GM23338 (cell line): Measurements from ENCODE around the gene CALCOCO1. TPM values are rescaled to one million over a fixed set of nuclear protein-coding genes. Genes with fewer than 3 reads are reported as not detected.

Experiments used
- ATAC-seq: fragments of 200-7000 bp; cut with Tn5 transposase; 3 replicates; pipeline ENCODE4 v1.9.1; 2020
- DNase-seq: peaks from one replicate; pipeline ENCODE4 v3.0.0-alpha.2; 2015; ENCODE audit warnings: low spot score
- H2AFZ ChIP-seq: fragments of 200-600 bp; sonication (generic); 2 replicates; pipeline ENCODE4 v1.8.0; 2016; ENCODE audit warnings: antibody characterized with exemption, mild to moderate bottlenecking, moderate library complexity
- H3F3A ChIP-seq: fragments of 200-600 bp; sonication (generic); replicated peaks from 2 replicates; pipeline ENCODE4 v1.8.0; 2017; ENCODE audit warnings: antibody characterized with exemption, mixed run types, low read depth
- H3K27ac ChIP-seq: fragments of 200-600 bp; sonication (generic); 2 replicates; pipeline ENCODE4 v1.6.1; 2016; ENCODE audit warnings: low read depth
- H3K27me3 ChIP-seq: fragments of 200-600 bp; sonication (generic); 2 replicates; pipeline ENCODE4 v1.8.0; 2016; ENCODE audit warnings: mild to moderate bottlenecking, mixed run types, moderate library complexity; ENCODE audit not compliant: insufficient read depth
- H3K36me3 ChIP-seq: fragments of 200-600 bp; sonication (generic); 2 replicates; pipeline ENCODE4 v1.8.0; 2016; ENCODE audit warnings: mild to moderate bottlenecking; ENCODE audit not compliant: insufficient read depth
- H3K4me1 ChIP-seq: fragments of 200-600 bp; sonication (generic); 2 replicates; pipeline ENCODE4 v1.8.0; 2016; ENCODE audit warnings: mild to moderate bottlenecking, moderate library complexity; ENCODE audit not compliant: insufficient read depth
- H3K4me2 ChIP-seq: fragments of 200-600 bp; sonication (generic); 2 replicates; pipeline ENCODE4 v1.7.1; 2017; ENCODE audit warnings: mixed run types
- H3K4me3 ChIP-seq: fragments of 200-600 bp; sonication (generic); 2 replicates; pipeline ENCODE4 v1.6.1; 2016; ENCODE audit warnings: mixed run types
- H3K79me2 ChIP-seq: fragments of 200-600 bp; sonication (generic); replicated peaks from 2 replicates; pipeline ENCODE4 v1.8.0; 2017; ENCODE audit warnings: mild to moderate bottlenecking; ENCODE audit not compliant: insufficient read depth
- H3K9me2 ChIP-seq: fragments of 200-600 bp; sonication (generic); 2 replicates; pipeline ENCODE4 v1.8.0; 2017; ENCODE audit not compliant: insufficient read depth
- H4K20me1 ChIP-seq: fragments of 200-600 bp; sonication (generic); replicated peaks from 2 replicates; pipeline ENCODE4 v1.8.0; 2017; ENCODE audit warnings: mild to moderate bottlenecking; ENCODE audit not compliant: insufficient read depth
- H3K27ac Mint-ChIP-seq: 2 replicates; pipeline ENCODE4 v1.8.0; 2020; ENCODE audit warnings: inconsistent platforms, mild to moderate bottlenecking, moderate library complexity, mixed read lengths
- H3K27me3 Mint-ChIP-seq: 3 replicates; pipeline ENCODE4 v1.8.0; 2022; ENCODE audit warnings: low read depth, mild to moderate bottlenecking, moderate library complexity, mixed read lengths, inconsistent platforms; ENCODE audit not compliant: insufficient read depth, poor library complexity
- H3K36me3 Mint-ChIP-seq: 3 replicates; pipeline ENCODE4 v1.8.0; 2021; ENCODE audit warnings: low read depth, mild to moderate bottlenecking, inconsistent platforms, moderate library complexity, mixed read lengths
- H3K4me1 Mint-ChIP-seq: 3 replicates; pipeline ENCODE4 v1.8.0; 2020; ENCODE audit warnings: mild to moderate bottlenecking, inconsistent platforms, mixed read lengths
- H3K4me3 Mint-ChIP-seq: 3 replicates; pipeline ENCODE4 v1.8.0; 2021; ENCODE audit warnings: moderate library complexity, mild to moderate bottlenecking, inconsistent platforms, mixed read lengths
- H3K9me3 Mint-ChIP-seq: 3 replicates; pipeline ENCODE4 v1.8.0; 2020; ENCODE audit warnings: moderate library complexity, mild to moderate bottlenecking, inconsistent platforms, mixed read lengths
- CREB1 ChIP-seq: fragments of 250-450 bp; sonication (Bioruptor Pico); IDR thresholded peaks from 2 replicates; pipeline ENCODE4 v1.5.0; 2020; ENCODE audit warnings: low read depth, mild to moderate bottlenecking, moderate library complexity
- EZH2phosphoT487 ChIP-seq: fragments of 200-600 bp; sonication (generic); IDR thresholded peaks from one replicate; pipeline ENCODE4 v1.8.1; 2018; ENCODE audit warnings: antibody characterized with exemption; ENCODE audit not compliant: unreplicated experiment
- JUNB ChIP-seq: IDR thresholded peaks from one replicate; pipeline ENCODE4 v1.6.1; 2016; ENCODE audit warnings: antibody characterized with exemption; ENCODE audit not compliant: unreplicated experiment
- POLR2AphosphoS5 ChIP-seq: IDR thresholded peaks from 2 replicates; pipeline ENCODE4 v1.6.1; 2016; ENCODE audit warnings: antibody characterized with exemption, low read depth
- STAT1 ChIP-seq: IDR thresholded peaks from one replicate; pipeline ENCODE4 v1.6.1; 2016; ENCODE audit warnings: antibody characterized with exemption; ENCODE audit not compliant: unreplicated experiment
- polyA plus RNA-seq: library from polyadenylated mRNA; unstranded; fragments of >200 nt; fragmentation: Nextera tagmentation; extraction: Ambion mirVana; gene quantifications from 2 replicates; pipeline ENCODE4 v1.2.1, GENCODE V29; 2016
- total RNA-seq: library from RNA; depleted of rRNA; stranded (reverse); fragments of >200 nt; shearing (Covaris generic); gene quantifications from 2 replicates; pipeline ENCODE4 v1.2.3, GENCODE V29; 2014
- TF ChIP-seq, protein P1 (sequence below): fragments of 250-450 bp; sonication (Bioruptor Pico); IDR thresholded peaks from 2 replicates; pipeline ENCODE4 v1.5.0; 2020; ENCODE audit warnings: mild to moderate bottlenecking, moderate library complexity
- TF ChIP-seq, protein P2 (sequence below): IDR thresholded peaks from one replicate; pipeline ENCODE4 v1.6.1; 2018; ENCODE audit warnings: antibody characterized with exemption; ENCODE audit not compliant: unreplicated experiment

Gene CALCOCO1
- total and polyA plus RNA-seq, 2 experiments from 2014 or later, result 6.5 to 20.4 TPM

DNA sequence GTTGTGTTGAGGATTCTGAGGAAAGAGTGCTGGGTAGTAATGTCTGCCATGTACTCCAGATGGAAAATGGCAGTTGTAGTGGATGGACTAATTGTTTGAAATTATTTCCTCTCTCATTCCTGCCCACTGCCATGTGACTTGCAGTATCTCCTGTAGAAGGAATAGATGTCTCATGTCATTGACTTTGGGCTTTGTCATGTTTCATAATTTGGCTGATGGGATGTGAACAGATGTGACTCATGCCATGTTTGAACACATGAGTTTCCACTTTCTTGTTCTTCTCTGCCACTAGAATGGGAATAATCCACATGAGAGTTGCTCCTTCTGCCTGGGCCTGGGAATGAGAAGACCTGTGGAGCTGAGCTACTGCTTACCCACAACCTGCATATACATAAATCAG, 2.4 kb upstream of the CALCOCO1 start (continued):
- TF ChIP-seq, protein P1, sequence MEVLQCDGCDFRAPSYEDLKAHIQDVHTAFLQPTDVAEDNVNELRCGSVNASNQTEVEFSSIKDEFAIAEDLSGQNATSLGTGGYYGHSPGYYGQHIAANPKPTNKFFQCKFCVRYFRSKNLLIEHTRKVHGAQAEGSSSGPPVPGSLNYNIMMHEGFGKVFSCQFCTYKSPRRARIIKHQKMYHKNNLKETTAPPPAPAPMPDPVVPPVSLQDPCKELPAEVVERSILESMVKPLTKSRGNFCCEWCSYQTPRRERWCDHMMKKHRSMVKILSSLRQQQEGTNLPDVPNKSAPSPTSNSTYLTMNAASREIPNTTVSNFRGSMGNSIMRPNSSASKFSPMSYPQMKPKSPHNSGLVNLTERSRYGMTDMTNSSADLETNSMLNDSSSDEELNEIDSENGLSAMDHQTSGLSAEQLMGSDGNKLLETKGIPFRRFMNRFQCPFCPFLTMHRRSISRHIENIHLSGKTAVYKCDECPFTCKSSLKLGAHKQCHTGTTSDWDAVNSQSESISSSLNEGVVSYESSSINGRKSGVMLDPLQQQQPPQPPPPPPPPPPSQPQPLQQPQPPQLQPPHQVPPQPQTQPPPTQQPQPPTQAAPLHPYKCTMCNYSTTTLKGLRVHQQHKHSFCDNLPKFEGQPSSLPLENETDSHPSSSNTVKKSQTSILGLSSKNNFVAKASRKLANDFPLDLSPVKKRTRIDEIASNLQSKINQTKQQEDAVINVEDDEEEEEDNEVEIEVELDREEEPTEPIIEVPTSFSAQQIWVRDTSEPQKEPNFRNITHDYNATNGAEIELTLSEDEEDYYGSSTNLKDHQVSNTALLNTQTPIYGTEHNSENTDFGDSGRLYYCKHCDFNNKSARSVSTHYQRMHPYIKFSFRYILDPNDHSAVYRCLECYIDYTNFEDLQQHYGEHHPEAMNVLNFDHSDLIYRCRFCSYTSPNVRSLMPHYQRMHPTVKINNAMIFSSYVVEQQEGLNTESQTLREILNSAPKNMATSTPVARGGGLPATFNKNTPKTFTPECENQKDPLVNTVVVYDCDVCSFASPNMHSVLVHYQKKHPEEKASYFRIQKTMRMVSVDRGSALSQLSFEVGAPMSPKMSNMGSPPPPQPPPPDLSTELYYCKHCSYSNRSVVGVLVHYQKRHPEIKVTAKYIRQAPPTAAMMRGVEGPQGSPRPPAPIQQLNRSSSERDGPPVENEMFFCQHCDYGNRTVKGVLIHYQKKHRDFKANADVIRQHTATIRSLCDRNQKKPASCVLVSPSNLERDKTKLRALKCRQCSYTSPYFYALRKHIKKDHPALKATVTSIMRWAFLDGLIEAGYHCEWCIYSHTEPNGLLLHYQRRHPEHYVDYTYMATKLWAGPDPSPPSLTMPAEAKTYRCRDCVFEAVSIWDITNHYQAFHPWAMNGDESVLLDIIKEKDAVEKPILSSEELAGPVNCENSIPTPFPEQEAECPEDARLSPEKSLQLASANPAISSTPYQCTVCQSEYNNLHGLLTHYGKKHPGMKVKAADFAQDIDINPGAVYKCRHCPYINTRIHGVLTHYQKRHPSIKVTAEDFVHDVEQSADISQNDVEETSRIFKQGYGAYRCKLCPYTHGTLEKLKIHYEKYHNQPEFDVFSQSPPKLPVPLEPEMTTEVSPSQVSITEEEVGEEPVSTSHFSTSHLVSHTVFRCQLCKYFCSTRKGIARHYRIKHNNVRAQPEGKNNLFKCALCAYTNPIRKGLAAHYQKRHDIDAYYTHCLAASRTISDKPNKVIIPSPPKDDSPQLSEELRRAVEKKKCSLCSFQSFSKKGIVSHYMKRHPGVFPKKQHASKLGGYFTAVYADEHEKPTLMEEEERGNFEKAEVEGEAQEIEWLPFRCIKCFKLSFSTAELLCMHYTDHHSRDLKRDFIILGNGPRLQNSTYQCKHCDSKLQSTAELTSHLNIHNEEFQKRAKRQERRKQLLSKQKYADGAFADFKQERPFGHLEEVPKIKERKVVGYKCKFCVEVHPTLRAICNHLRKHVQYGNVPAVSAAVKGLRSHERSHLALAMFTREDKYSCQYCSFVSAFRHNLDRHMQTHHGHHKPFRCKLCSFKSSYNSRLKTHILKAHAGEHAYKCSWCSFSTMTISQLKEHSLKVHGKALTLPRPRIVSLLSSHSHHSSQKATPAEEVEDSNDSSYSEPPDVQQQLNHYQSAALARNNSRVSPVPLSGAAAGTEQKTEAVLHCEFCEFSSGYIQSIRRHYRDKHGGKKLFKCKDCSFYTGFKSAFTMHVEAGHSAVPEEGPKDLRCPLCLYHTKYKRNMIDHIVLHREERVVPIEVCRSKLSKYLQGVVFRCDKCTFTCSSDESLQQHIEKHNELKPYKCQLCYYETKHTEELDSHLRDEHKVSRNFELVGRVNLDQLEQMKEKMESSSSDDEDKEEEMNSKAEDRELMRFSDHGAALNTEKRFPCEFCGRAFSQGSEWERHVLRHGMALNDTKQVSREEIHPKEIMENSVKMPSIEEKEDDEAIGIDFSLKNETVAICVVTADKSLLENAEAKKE, result no peak
- no peak for TF ChIP-seq EZH2phosphoT487
- TF ChIP-seq, protein P2, sequence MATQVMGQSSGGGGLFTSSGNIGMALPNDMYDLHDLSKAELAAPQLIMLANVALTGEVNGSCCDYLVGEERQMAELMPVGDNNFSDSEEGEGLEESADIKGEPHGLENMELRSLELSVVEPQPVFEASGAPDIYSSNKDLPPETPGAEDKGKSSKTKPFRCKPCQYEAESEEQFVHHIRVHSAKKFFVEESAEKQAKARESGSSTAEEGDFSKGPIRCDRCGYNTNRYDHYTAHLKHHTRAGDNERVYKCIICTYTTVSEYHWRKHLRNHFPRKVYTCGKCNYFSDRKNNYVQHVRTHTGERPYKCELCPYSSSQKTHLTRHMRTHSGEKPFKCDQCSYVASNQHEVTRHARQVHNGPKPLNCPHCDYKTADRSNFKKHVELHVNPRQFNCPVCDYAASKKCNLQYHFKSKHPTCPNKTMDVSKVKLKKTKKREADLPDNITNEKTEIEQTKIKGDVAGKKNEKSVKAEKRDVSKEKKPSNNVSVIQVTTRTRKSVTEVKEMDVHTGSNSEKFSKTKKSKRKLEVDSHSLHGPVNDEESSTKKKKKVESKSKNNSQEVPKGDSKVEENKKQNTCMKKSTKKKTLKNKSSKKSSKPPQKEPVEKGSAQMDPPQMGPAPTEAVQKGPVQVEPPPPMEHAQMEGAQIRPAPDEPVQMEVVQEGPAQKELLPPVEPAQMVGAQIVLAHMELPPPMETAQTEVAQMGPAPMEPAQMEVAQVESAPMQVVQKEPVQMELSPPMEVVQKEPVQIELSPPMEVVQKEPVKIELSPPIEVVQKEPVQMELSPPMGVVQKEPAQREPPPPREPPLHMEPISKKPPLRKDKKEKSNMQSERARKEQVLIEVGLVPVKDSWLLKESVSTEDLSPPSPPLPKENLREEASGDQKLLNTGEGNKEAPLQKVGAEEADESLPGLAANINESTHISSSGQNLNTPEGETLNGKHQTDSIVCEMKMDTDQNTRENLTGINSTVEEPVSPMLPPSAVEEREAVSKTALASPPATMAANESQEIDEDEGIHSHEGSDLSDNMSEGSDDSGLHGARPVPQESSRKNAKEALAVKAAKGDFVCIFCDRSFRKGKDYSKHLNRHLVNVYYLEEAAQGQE, result no peak
- TF ChIP-seq JUNB, result no peak
- no peak for TF ChIP-seq STAT1

DNA sequence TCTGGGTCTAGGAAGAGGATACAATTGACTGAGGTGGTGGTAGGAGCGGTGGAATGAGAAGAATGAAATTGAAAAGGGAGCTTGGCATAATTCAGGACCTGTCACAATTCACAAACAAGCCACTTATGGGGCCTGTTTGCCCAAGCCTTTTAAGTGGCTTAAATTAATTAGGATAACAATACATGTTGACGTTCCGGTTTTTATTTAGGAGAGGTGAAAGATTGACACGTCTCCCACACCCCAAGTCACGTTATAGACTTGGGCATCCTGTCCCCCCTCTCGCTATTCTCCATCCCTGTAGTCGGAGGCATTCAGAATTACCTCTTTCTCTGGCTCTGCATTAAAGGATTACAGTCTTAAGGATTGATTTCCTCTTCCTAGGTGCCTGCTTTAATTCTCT, 954 bp upstream of the CALCOCO1 start:
- H3K4me1 Mint-ChIP-seq, result peaks cover 13% of the 10 kb centered on the region; the same call in 2 of the 3 replicates
- TF ChIP-seq, protein P2, result no peak
- TF ChIP-seq JUNB, result no peak
- no peak for TF ChIP-seq CREB1 (CRISPR knock-in tag)
- no peak for TF ChIP-seq POLR2AphosphoS5
- peaks cover 8% of the 10 kb centered on the region; the same call in 1 of the 2 replicates for H3K4me1 ChIP-seq
- H3F3A ChIP-seq, result no peaks in the 10 kb centered on the region
- H3K36me3 Mint-ChIP-seq, result no peaks in the 10 kb centered on the region
- no peaks in the 10 kb centered on the region for H3K36me3 ChIP-seq
- DNase-seq, result peak; percentile 19
- H3K27me3 ChIP-seq, result peaks cover 8% of the 10 kb centered on the region; the same call in 1 of the 2 replicates
- H4K20me1 ChIP-seq, result no peaks in the 10 kb centered on the region
- H3K79me2 ChIP-seq, result no peaks in the 10 kb centered on the region
- peaks cover 2% of the 10 kb centered on the region; the same call in 2 of the 3 replicates for H3K9me3 Mint-ChIP-seq
- H3K4me3 ChIP-seq, result peak overlapping the region; percentile 58
- peak overlapping the region; percentile 93 for H3K4me3 Mint-ChIP-seq
- H3K27ac Mint-ChIP-seq, result no peak overlapping the region
- H3K4me2 ChIP-seq, result peak overlapping the region; percentile 73
- no peaks in the 10 kb centered on the region for H3K9me2 ChIP-seq
- H2AFZ ChIP-seq, result peak overlapping the region; percentile 77; the same call in 1 of the 2 replicates
- H3K27ac ChIP-seq, result no peak overlapping the region
- ATAC-seq, result no peak
- H3K27me3 Mint-ChIP-seq, result peaks cover 18% of the 10 kb centered on the region
